GM12865 (cell line): ENCODE data around the gene DENND2A.

Experiments used
- DNase-seq: peaks from one replicate; pipeline ENCODE4 v3.0.0; 2010; ENCODE audit warnings: low read depth
- H3K4me3 ChIP-seq: 2 replicates; pipeline ENCODE4 v1.5.1; 2011; ENCODE audit warnings: mild to moderate bottlenecking, low read depth, low read length, control low read depth
- TF ChIP-seq, protein P1 (sequence below): IDR thresholded peaks from 2 replicates; pipeline ENCODE4 v1.5.1; 2011; ENCODE audit warnings: low read length, control low read depth, low read depth, inconsistent platforms; ENCODE audit not compliant: insufficient read depth; ENCODE audit errors: missing control alignments

DENND2A gene

DNA sequence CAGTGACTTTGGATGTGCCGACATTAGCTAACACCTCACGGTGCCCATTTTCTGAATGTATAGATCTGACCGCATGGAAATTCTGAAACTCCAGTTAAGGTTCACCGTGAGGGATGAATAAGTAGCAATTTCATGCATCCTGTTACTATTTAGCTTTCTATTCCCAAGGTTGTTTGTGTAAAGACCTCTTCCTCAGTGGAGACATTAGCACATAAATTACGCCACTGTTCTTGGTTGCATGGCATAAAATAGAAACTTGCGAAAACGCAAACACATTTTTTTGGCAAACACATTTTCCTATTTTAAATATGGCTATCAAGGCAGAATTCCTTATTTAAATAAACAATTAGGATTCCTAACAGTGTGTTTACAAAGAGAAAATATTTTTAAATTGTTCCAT, 36.5 kb downstream of the DENND2A start:
- no peak overlapping the region for H3K4me3 ChIP-seq
- TF ChIP-seq, protein P1, sequence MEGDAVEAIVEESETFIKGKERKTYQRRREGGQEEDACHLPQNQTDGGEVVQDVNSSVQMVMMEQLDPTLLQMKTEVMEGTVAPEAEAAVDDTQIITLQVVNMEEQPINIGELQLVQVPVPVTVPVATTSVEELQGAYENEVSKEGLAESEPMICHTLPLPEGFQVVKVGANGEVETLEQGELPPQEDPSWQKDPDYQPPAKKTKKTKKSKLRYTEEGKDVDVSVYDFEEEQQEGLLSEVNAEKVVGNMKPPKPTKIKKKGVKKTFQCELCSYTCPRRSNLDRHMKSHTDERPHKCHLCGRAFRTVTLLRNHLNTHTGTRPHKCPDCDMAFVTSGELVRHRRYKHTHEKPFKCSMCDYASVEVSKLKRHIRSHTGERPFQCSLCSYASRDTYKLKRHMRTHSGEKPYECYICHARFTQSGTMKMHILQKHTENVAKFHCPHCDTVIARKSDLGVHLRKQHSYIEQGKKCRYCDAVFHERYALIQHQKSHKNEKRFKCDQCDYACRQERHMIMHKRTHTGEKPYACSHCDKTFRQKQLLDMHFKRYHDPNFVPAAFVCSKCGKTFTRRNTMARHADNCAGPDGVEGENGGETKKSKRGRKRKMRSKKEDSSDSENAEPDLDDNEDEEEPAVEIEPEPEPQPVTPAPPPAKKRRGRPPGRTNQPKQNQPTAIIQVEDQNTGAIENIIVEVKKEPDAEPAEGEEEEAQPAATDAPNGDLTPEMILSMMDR, result no peak
- no peak for DNase-seq

DNA sequence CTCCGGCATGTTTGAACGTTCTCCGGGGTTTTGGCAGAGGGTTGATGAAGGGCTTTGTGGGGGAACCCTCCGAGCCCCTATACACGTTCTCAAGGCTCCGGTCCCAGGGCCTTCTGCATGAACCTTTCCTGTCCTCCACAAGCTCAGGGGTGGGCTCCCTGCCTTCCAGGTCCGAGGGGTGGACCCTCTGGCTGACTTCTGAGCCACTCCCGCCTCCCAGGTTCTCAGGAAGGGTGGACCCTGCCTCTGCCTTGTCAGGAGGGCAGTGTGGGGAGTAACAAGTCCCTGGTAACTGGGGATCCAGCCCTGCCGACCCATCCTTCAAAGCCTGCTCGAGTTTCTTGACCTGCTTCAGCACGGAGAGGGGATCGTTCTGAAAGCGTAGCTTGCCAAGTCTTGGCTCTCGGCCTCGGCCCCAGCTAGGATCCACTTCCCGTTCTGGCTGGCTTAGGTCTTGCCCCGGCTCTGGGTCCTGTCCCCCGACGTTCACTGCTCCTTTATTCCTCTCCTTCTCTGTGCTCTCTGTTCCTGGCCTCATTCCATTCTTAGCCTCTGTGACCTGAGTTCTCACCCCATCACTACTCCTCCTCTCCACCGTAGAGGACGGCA, 38.9 kb downstream of the DENND2A start:
- TF ChIP-seq, protein P1, result no peak
- no peak overlapping the region for H3K4me3 ChIP-seq
- DNase-seq, result no peak

DNA sequence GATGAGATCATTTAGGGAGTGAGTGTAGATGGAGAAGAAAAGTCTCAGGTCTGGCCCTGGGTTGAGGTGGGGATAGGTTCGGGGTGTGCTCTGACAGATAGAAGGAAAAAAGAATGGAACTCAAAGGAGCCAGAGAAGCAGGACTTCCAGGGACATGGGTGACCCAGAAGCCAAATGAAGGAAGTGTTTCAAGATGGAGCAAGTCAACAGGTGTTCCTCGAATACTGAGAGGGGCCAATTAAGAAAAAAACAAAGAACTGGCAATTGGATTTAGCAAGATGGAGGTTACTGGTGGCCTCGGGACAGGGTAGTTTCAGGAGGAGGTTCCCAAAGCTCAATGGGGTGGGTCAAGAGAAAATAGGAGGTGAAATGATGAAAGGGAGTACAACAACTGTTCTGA, 40.3 kb downstream of the DENND2A start:
- TF ChIP-seq, protein P1, result no peak
- DNase-seq, result no peak
- H3K4me3 ChIP-seq, result no peak overlapping the region

DNA sequence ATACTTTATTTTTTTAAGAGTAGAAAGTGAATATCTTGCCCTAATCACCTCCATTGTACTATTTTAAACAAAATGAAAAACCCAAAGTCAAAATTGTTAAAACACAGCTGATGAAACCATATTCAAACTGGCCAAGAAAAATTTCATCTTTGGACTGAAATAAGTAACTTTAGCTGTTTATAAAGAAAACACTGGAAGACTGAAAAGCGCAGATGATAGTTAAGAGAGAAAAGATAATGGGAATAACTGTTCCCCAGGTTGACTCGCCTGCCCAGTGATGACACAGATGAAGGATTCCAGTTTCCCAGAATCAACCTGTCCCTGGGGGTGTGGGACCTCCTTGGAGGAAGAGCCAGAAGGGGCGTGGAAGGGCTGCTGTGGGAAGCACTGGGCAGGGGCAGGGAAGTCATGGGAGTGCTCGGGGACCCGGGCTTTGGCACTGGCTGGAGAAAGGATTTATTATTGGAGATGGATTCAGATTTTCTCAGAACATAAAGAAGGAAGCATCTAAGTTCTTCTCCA, 43.1 kb downstream of the DENND2A start:
- TF ChIP-seq, protein P1, result no peak

DNA sequence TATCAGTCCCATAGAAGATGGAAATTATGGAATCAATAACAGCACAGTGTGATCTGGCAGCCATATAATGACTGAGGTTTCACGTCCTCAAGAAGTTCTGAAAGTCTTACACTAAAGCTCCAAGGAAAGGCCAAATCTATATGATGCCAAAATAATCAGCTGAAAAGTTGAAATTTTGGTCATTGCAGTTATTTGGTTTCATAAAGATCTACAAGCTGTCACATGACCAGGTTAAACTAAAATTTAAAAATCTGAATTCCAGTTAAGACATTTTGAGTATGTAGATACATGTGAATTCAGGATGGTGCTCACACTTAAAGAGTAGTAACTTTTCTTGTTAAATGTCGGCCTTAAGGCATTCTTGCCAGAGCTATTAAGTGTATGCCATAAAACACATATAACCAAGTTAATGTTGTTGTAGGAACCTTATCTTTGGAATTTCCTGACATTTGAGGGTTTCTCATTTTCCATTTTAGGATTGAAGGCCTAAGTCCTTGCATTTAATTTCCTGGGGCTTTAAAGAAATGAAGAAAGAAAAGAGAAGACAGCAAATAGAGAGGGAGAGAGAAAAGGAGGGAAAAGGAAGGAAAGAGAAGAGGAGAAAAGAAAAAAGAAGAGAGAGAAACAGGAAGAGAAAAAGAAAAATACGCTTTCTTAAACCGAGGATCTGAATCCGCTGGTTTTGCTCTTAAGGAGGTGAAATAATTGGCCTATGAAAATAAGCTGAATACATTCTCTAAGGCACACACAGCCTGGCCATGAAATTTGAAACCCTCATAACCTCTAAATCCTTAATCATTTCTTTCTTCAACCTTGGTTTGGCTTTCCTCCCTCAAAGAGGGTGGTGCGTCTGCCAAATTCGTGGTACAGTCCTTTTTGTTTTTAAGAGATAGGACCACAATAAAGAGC, 43.8 kb downstream of the DENND2A start:
- no peak for DNase-seq
- TF ChIP-seq, protein P1, result no peak
- no peak overlapping the region for H3K4me3 ChIP-seq

More for the DNA sequence above, 43.1 kb downstream of the DENND2A start:
- DNase-seq, result no peak
- H3K4me3 ChIP-seq, result no peak overlapping the region

DNA sequence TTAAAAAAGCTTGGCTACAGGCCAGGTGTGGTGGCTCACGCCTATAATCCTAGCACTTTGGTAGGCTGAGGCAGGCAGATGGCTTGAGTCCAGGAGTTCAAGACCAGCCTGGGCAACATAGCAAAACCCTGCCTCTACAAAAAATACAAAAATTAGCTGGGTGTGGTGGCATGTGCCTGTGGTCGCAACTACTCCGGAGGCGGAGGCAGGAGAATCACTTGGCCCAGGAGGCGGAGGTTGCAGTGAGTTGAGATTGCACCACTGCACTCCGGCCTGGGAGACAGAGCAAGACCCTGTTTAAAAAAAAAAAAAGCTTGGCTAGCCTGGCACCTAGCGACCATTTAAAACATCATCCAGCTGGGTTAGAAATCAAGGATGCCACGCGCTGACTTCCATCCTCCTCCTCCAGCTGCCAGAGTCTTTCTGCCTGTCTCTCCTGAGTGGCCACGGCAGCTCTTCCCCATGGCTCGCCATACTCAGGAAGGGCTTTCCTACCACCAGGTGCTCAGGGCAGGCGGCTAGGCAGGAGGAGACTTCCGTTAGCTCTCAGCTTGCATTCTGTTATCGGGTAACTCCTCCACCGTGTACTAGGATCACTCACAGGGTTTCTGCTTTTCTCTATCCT, 45.0 kb downstream of the DENND2A start:
- no peak for DNase-seq
- H3K4me3 ChIP-seq, result no peak overlapping the region
- TF ChIP-seq, protein P1, result no peak
